Stomach (tissue), 4 donors: Measurements from ENCODE around the gene PC.

Experiments used
- EP300 ChIP-seq: sonication (generic); formaldehyde crosslinking; IDR thresholded peaks from one replicate; pipeline ENCODE4 v1.6.1; 2017; ENCODE audit warnings: antibody characterized with exemption
- POLR2A ChIP-seq, 4 donors: fragments of 450-650 bp; IDR thresholded peaks; one replicate each; pipeline ENCODE4 v1.6.1; 2016; ENCODE audit warnings: antibody characterized with exemption in 4 of 4, control low read depth in 2 of 4, mild to moderate bottlenecking in 1 of 4, moderate library complexity in 1 of 4
- POLR2AphosphoS5 ChIP-seq, 3 donors: sonication (generic); formaldehyde crosslinking; IDR thresholded peaks; one replicate each; pipeline ENCODE4 v1.6.1; 2016; ENCODE audit warnings: antibody characterized with exemption in 3 of 3
- TF ChIP-seq, protein P1 (sequence below), 7 experiments: fragments of 450-650 bp in 4 of 7; fragments of 200-600 bp in 3 of 7; sonication (generic) in 3 of 7; IDR thresholded peaks; one replicate each; pipeline ENCODE4 v1.5.1; 2016 to 2019; ENCODE audit warnings: antibody characterized with exemption in 7 of 7, control low read depth in 2 of 7, mild to moderate bottlenecking in 1 of 7

GRCh38 chr11:66904561-66904960 is 53.6 kb downstream of the PC start:
- TF ChIP-seq, protein P1, sequence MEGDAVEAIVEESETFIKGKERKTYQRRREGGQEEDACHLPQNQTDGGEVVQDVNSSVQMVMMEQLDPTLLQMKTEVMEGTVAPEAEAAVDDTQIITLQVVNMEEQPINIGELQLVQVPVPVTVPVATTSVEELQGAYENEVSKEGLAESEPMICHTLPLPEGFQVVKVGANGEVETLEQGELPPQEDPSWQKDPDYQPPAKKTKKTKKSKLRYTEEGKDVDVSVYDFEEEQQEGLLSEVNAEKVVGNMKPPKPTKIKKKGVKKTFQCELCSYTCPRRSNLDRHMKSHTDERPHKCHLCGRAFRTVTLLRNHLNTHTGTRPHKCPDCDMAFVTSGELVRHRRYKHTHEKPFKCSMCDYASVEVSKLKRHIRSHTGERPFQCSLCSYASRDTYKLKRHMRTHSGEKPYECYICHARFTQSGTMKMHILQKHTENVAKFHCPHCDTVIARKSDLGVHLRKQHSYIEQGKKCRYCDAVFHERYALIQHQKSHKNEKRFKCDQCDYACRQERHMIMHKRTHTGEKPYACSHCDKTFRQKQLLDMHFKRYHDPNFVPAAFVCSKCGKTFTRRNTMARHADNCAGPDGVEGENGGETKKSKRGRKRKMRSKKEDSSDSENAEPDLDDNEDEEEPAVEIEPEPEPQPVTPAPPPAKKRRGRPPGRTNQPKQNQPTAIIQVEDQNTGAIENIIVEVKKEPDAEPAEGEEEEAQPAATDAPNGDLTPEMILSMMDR (IDR thresholded peaks at IDR 0.05) = no peak
- TF ChIP-seq POLR2AphosphoS5 (IDR thresholded peaks at IDR 0.05) = no peak
- no peak for TF ChIP-seq EP300
- TF ChIP-seq POLR2A (IDR thresholded peaks at IDR 0.05) = no peak
